Measurements from ENCODE around the gene PRR5L.

PRR5L gene

GRCh38 chr11:36431429-36432092 is 135.5 kb downstream of the PRR5L start:
- TF ChIP-seq CTCF (IDR thresholded peaks at IDR 0.05; ENCODE audit: extremely low read depth, insufficient read depth, missing control alignments): no peak
- no peak for DNase-seq (ENCODE audit: low spot score)
- in situ Hi-C loops (cut with MboI; ENCODE audit: low pct_unique_long_range_greater_than_20kb, low sequenced_read_pairs, unreplicated experiment): no loop called here

- in situ Hi-C loops (cut with MboI; ENCODE audit: low pct_unique_long_range_greater_than_20kb, low sequenced_read_pairs, unreplicated experiment): no loop called here
- no peak for TF ChIP-seq CTCF (IDR thresholded peaks at IDR 0.05; ENCODE audit: extremely low read depth, insufficient read depth, missing control alignments)
These were observed 136.0 kb downstream of the PRR5L start for GRCh38 chr11:36432093-36432469.

GRCh38 chr11:36432738-36433137 is 136.7 kb downstream of the PRR5L start:
- TF ChIP-seq CTCF (IDR thresholded peaks at IDR 0.05; ENCODE audit: extremely low read depth, insufficient read depth, missing control alignments): no peak
- in situ Hi-C loops (cut with MboI; ENCODE audit: low pct_unique_long_range_greater_than_20kb, low sequenced_read_pairs, unreplicated experiment): no loop called here
- DNase-seq (ENCODE audit: low spot score): no peak

More at GRCh38 chr11:36432093-36432469, 136.0 kb downstream of the PRR5L start:
- DNase-seq (ENCODE audit: low spot score): no peak

GRCh38 chr11:36436064-36436463 is 140.0 kb downstream of the PRR5L start:
- DNase-seq (ENCODE audit: low spot score): no peak
- in situ Hi-C loops (cut with MboI; ENCODE audit: low pct_unique_long_range_greater_than_20kb, low sequenced_read_pairs, unreplicated experiment): no loop called here
- TF ChIP-seq CTCF (IDR thresholded peaks at IDR 0.05; ENCODE audit: extremely low read depth, insufficient read depth, missing control alignments): no peak

- in situ Hi-C loops (cut with MboI; ENCODE audit: low pct_unique_long_range_greater_than_20kb, low sequenced_read_pairs, unreplicated experiment): no loop called here
- DNase-seq (ENCODE audit: low spot score): no peak
- no peak for TF ChIP-seq CTCF (IDR thresholded peaks at IDR 0.05; ENCODE audit: extremely low read depth, insufficient read depth, missing control alignments)
These were observed 140.5 kb downstream of the PRR5L start for GRCh38 chr11:36436589-36436988.

- no peak for DNase-seq (ENCODE audit: low spot score)
- TF ChIP-seq CTCF (IDR thresholded peaks at IDR 0.05; ENCODE audit: extremely low read depth, insufficient read depth, missing control alignments): no peak
- in situ Hi-C loops (cut with MboI; ENCODE audit: low pct_unique_long_range_greater_than_20kb, low sequenced_read_pairs, unreplicated experiment): no loop called here
These were observed 141.3 kb downstream of the PRR5L start for GRCh38 chr11:36437413-36437812.

All from GM13977 (cell line).